HepG2 (cell line): ENCODE results near the gene ABHD12. TPM values are rescaled to one million over a fixed set of nuclear protein-coding genes. Genes with fewer than 3 reads are reported as not detected.
A peak's percentile ranks its signal among the peaks of the same experiment; 100 is the strongest.

Experiments
- CENPX ChIP-seq: sonication (generic); formaldehyde crosslinking; IDR thresholded peaks from 2 replicates; pipeline ENCODE4 v1.9.0; 2021; ENCODE audit warnings: mild to moderate bottlenecking, missing genetic modification reagents, moderate library complexity
- FIP1L1 ChIP-seq: fragments of 200-400 bp; formaldehyde crosslinking; IDR thresholded peaks from 2 replicates; pipeline ENCODE4 v1.6.1; 2018; ENCODE audit warnings: low read depth, mild to moderate bottlenecking, low read length, moderate library complexity, borderline replicate concordance; ENCODE audit not compliant: insufficient read depth
- FOXP1 ChIP-seq, 2 experiments: fragments of 450-650 bp in 1 of 2; IDR thresholded peaks; 2 replicates each; pipeline ENCODE4 v1.6.1; 2017 to 2018; ENCODE audit warnings: antibody characterized with exemption in 1 of 2
- KDM2A ChIP-seq: sonication (generic); formaldehyde crosslinking; IDR thresholded peaks from 2 replicates; pipeline ENCODE4 v1.4.0; 2020; ENCODE audit warnings: low read depth, missing genetic modification reagents, borderline replicate concordance
- KDM5B ChIP-seq: sonication (generic); formaldehyde crosslinking; IDR thresholded peaks from 2 replicates; pipeline ENCODE4 v1.4.0; 2020; ENCODE audit warnings: missing genetic modification reagents, mild to moderate bottlenecking, borderline replicate concordance
- NONO ChIP-seq, 2 experiments: fragments of 450-650 bp in 1 of 2; sonication (generic) in 1 of 2; formaldehyde crosslinking in 1 of 2; IDR thresholded peaks in 1 of 2; conservative IDR thresholded peaks in 1 of 2; 2 replicates each; pipeline versions ENCODE4 v1.6.1 to v1.8.0; 2017 to 2022; ENCODE audit warnings: mild to moderate bottlenecking in 1 of 2, missing genetic modification reagents in 1 of 2, moderate library complexity in 1 of 2
- ONECUT2 ChIP-seq: sonication (generic); formaldehyde crosslinking; IDR thresholded peaks from 2 replicates; pipeline ENCODE4 v1.4.0; 2020; ENCODE audit warnings: missing genetic modification reagents
- PHB2 ChIP-seq: fragments of 450-650 bp; IDR thresholded peaks from 2 replicates; pipeline ENCODE4 v1.6.1; 2018; ENCODE audit not compliant: partially characterized antibody
- PTBP1 ChIP-seq: fragments of 200-400 bp; formaldehyde crosslinking; IDR thresholded peaks from 2 replicates; pipeline ENCODE4 v1.6.1; 2018; ENCODE audit warnings: low read length, low read depth; ENCODE audit not compliant: poor library complexity, severe bottlenecking
- RORA ChIP-seq: sonication (generic); formaldehyde crosslinking; IDR thresholded peaks from 2 replicates; pipeline ENCODE4 v1.5.0; 2020; ENCODE audit warnings: mild to moderate bottlenecking, missing genetic modification reagents, moderate library complexity
- SMC3 ChIP-seq: IDR thresholded peaks from 2 replicates; pipeline ENCODE4 v1.6.1; 2011; ENCODE audit warnings: low read length, improper control_type of control experiment
- TAF15 ChIP-seq: fragments of 200-400 bp; formaldehyde crosslinking; IDR thresholded peaks from one replicate; pipeline ENCODE4 v1.6.1; 2018; ENCODE audit warnings: mild to moderate bottlenecking, low read depth, low read length; ENCODE audit not compliant: poor library complexity, severe bottlenecking
- YEATS2 ChIP-seq: sonication (generic); formaldehyde crosslinking; IDR thresholded peaks from 2 replicates; pipeline ENCODE4 v1.4.0; 2020; ENCODE audit warnings: missing genetic modification reagents, borderline replicate concordance
- ZC3H13 ChIP-seq: sonication (generic); formaldehyde crosslinking; IDR thresholded peaks from 2 replicates; pipeline ENCODE4 v1.8.1; 2023; ENCODE audit warnings: mild to moderate bottlenecking, missing genetic modification reagents, moderate library complexity
- ZNF205 ChIP-seq: IDR thresholded peaks from 2 replicates; pipeline ENCODE4 v1.6.1; 2018; ENCODE audit warnings: missing biosample characterization, missing genetic modification reagents
- ZNF354B ChIP-seq: sonication (generic); formaldehyde crosslinking; IDR thresholded peaks from 2 replicates; pipeline ENCODE4 v1.8.0; 2022; ENCODE audit warnings: mild to moderate bottlenecking, missing genetic modification reagents
- ZNF761 ChIP-seq: sonication (generic); formaldehyde crosslinking; conservative IDR thresholded peaks from 2 replicates; pipeline ENCODE4 v1.4.0; 2020; ENCODE audit warnings: mild to moderate bottlenecking, missing genetic modification reagents
- polyA plus RNA-seq, 8 experiments: library from polyadenylated mRNA; depleted of rRNA in 3 of 8; stranded (reverse) in 7 of 8; unstranded in 1 of 8; fragments of >200 nt; fragmentation: Illumina TruSeq in 4 of 8; extraction: Trizol in 4 of 8; gene quantifications; 2 replicates each; pipeline versions ENCODE4 v1.2.1 to v1.2.3, GENCODE V29; 2011 to 2016; ENCODE audit warnings: low read depth in 4 of 8, missing spikeins in 1 of 8, mixed read lengths in 1 of 8; ENCODE audit not compliant: insufficient read depth in 1 of 8
- total RNA-seq, 5 experiments: library from RNA; depleted of rRNA; stranded (reverse); fragments of >200 nt; fragmentation: Illumina TruSeq; extraction: Trizol; gene quantifications; 2 replicates each; pipeline ENCODE4 v1.2.3, GENCODE V29; 2016; ENCODE audit warnings: low read depth in 1 of 5
- TF ChIP-seq, protein P1 (sequence below): sonication (generic); formaldehyde crosslinking; IDR thresholded peaks from 2 replicates; pipeline ENCODE4 v1.4.0; 2020; ENCODE audit warnings: missing genetic modification reagents, borderline replicate concordance
- TF ChIP-seq, protein P2 (sequence below), 2 experiments: sonication (generic) in 1 of 2; formaldehyde crosslinking in 1 of 2; IDR thresholded peaks; 2 replicates each; pipeline versions ENCODE4 v1.4.0 to v1.6.1; 2016 to 2020; ENCODE audit warnings: borderline replicate concordance in 1 of 2, low read depth in 1 of 2, mild to moderate bottlenecking in 1 of 2, missing genetic modification reagents in 1 of 2
- TF ChIP-seq, protein P3 (sequence below): sonication (generic); formaldehyde crosslinking; IDR thresholded peaks from 2 replicates; pipeline ENCODE4 v1.8.1; 2023; ENCODE audit warnings: mild to moderate bottlenecking, missing genetic modification reagents
- TF ChIP-seq, protein P4 (sequence below): sonication (generic); formaldehyde crosslinking; IDR thresholded peaks from 2 replicates; pipeline ENCODE4 v1.5.0; 2020; ENCODE audit warnings: missing genetic modification reagents, mild to moderate bottlenecking, borderline replicate concordance

The ABHD12 gene
- total and polyA plus RNA-seq, 2 of the 13 experiments (the other 11 are each of a cell fraction or from before 2014, with no cell fraction given) = 23.5 to 72.1 TPM

DNA sequence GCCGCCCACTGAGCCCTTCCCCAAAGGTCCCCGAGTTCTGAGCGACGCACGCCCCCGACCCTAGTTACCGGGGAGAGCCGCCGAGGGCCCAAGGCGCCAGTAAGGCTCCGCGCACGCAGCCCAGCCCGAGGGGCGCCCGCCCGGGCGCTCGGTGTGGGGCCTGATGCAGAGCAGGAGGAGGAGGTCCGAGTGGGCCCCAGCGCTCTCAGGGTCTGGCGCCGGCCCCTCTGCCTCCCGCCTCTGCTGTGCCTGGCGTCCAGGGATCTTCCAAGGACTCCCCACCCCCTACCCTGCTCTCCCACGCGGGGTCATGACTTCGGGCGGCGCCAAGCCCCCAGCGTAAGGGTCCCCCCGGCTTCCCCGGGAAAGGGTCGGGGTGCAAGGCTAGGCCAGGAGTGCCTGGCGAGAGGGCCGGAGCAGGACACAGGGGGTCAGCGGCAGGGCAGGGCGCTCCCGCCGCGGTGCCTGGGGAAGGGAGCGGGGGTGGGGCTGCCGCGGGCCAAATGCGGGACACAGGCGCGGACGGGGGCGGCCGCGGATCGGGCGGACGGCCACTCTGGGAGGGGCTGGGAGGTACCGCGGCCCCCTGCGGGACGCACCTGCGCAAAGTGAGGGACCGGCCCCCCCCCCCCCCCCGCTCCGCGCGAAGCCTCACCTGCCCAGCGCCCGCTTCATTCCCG is 637 bp downstream of the ABHD12 start (continued):
- peak; percentile 25 for TF ChIP-seq PTBP1
- TF ChIP-seq, protein P1, sequence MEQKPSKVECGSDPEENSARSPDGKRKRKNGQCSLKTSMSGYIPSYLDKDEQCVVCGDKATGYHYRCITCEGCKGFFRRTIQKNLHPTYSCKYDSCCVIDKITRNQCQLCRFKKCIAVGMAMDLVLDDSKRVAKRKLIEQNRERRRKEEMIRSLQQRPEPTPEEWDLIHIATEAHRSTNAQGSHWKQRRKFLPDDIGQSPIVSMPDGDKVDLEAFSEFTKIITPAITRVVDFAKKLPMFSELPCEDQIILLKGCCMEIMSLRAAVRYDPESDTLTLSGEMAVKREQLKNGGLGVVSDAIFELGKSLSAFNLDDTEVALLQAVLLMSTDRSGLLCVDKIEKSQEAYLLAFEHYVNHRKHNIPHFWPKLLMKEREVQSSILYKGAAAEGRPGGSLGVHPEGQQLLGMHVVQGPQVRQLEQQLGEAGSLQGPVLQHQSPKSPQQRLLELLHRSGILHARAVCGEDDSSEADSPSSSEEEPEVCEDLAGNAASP = peak; percentile 22; the same call in 1 of the 2 replicates
- TF ChIP-seq ZNF761 (CRISPR knock-in tag) = no peak
- TF ChIP-seq, protein P2, sequence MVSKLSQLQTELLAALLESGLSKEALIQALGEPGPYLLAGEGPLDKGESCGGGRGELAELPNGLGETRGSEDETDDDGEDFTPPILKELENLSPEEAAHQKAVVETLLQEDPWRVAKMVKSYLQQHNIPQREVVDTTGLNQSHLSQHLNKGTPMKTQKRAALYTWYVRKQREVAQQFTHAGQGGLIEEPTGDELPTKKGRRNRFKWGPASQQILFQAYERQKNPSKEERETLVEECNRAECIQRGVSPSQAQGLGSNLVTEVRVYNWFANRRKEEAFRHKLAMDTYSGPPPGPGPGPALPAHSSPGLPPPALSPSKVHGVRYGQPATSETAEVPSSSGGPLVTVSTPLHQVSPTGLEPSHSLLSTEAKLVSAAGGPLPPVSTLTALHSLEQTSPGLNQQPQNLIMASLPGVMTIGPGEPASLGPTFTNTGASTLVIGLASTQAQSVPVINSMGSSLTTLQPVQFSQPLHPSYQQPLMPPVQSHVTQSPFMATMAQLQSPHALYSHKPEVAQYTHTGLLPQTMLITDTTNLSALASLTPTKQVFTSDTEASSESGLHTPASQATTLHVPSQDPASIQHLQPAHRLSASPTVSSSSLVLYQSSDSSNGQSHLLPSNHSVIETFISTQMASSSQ (IDR thresholded peaks at IDR 0.05; ENCODE audit: low read depth) = no peak
- TF ChIP-seq, protein P2 (CRISPR knock-in tag; IDR thresholded peaks at IDR 0.05; ENCODE audit: borderline replicate concordance) = no peak
- TF ChIP-seq, protein P3, sequence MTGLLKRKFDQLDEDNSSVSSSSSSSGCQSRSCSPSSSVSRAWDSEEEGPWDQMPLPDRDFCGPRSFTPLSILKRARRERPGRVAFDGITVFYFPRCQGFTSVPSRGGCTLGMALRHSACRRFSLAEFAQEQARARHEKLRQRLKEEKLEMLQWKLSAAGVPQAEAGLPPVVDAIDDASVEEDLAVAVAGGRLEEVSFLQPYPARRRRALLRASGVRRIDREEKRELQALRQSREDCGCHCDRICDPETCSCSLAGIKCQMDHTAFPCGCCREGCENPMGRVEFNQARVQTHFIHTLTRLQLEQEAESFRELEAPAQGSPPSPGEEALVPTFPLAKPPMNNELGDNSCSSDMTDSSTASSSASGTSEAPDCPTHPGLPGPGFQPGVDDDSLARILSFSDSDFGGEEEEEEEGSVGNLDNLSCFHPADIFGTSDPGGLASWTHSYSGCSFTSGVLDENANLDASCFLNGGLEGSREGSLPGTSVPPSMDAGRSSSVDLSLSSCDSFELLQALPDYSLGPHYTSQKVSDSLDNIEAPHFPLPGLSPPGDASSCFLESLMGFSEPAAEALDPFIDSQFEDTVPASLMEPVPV (CRISPR knock-in tag) = no peak; the same call in 1 of the 2 replicates
- TF ChIP-seq SMC3 = no peak
- TF ChIP-seq CENPX (CRISPR knock-in tag) = no peak
- no peak; the same call in none of the 2 replicates for TF ChIP-seq ZNF205
- no peak for TF ChIP-seq ZC3H13
- TF ChIP-seq RORA (CRISPR knock-in tag) = no peak
- no peak for TF ChIP-seq FOXP1 (IDR thresholded peaks at IDR 0.05)
- TF ChIP-seq FOXP1 (CRISPR knock-in tag; IDR thresholded peaks at IDR 0.05) = no peak
- TF ChIP-seq PHB2 = no peak
- TF ChIP-seq FIP1L1 = no peak
- TF ChIP-seq, protein P4, sequence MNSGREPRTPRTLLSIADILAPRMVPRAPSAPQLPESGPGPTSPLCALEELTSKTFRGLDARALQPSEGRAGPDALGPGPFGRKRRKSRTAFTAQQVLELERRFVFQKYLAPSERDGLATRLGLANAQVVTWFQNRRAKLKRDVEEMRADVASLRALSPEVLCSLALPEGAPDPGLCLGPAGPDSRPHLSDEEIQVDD = no peak; the same call in 1 of the 2 replicates
- no peak for TF ChIP-seq ONECUT2 (CRISPR knock-in tag)
- TF ChIP-seq ZNF354B = no peak; the same call in 1 of the 2 replicates
- peak; percentile 73; the same call in 1 of the 2 replicates for TF ChIP-seq KDM2A (CRISPR knock-in tag)
- TF ChIP-seq NONO (IDR thresholded peaks at IDR 0.05) = no peak
- TF ChIP-seq NONO (CRISPR knock-in tag; conservative IDR thresholded peaks at IDR 0.05) = peak; percentile 77
- no peak for TF ChIP-seq YEATS2 (CRISPR knock-in tag)
- peak; percentile 91; the same call in 1 of the 2 replicates for TF ChIP-seq KDM5B
- peak; percentile 94 for TF ChIP-seq TAF15
